Measurements from ENCODE around the gene MFRP.

Gene MFRP

DNA sequence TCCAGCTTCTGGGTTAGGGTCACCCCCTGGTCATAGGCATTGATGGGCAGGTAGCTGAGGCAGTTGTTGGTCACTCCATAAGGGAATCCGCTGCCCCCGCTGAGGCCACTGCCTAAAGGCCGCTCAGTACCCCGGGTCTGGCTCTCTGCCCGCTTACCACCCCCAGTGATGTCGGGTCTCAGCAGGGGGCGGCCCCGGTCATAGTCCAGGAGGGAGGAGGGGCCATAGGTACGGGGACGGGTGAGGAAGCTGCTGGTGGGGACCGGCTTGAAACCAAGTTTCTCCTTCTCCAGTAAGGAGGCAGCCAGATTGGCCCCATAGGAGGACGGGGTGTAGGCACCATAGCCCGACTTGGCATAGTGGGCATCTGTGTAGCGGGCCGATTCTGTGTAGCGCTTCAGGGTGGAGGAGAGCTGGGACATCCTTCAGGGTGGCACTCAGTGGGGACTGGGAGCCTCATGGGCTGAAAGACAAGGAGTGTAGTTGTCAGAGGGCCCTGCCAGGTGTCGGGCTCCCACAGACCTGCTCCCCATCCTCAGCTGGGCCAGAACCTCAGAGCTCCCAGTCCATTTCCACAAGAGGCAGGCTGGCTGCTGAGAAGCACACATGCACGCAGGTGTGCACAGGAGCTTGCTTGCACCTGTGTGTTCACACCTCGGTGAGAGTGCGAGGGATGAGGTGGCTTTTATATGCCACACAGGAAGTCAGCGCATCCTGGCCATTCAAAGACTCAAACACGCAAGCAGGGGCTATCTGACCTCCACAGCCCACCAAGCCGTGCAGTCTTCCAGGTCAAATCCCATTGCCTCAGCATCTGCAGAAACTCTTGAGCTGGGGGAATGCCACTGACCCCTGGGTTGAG is 26.8 kb upstream of the MFRP start:
- DNase-seq (ENCODE audit: low read depth in 2 of 2): no peak

DNA sequence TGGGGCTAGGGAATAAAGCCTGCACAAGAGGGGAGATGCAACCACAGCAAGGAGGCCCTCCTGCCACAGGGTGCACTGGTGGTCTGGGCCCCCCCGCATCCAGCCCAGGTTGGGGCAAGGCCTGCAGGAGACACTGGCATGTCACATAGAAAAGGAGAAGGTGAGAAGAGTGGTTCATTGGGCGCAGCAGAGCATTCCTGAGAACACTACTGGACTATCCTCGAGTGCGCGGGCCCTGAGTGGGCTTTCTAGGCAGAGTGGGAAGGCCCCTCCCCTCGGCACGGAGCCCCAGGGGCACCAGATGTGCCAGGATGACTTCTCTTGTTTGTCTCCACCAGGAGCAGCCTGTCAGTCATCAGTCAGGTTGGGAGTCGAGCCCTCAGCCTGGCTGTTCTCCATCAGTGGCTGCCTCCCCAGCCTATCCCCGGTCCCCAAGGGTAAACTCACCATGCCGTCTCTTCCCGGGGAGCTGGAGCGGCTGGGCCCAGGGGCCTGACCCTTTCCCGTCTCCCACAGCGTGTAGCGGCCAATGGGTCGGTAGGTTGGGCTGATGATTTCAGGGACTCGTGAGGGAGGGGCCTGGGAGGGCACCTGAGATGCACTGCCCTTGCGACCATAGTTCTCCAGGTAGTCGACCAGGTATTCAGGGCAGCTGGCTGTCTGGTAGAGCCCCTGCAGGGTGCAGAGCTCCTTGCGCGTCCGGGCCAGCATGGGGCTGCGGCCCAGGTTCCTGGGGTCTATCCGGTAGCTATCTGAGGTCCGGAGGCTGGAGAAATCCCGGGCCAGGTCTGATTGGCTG is 26.0 kb upstream of the MFRP start:
- no peak for DNase-seq (ENCODE audit: low read depth in 2 of 2)

DNA sequence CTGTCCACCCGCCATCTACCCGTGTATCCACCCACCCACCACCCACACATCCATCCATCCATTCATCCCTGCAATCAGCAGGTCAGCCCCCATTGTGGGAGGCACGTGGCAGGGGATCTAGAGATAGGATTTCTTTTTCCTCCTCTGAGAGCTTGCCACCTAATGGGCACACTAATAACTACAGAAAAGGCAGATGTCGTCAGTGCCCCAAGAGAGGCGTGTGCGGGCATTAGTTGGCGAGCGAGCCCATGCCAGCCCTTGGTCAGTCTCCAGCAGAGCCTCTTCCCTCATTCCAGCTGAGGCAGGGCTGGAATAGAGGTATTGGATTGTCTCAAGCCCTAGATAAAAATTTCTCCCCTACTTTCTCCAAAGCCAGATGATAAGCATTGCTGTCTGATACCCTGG is 25.3 kb upstream of the MFRP start:
- no peak for DNase-seq (ENCODE audit: low read depth in 2 of 2)

DNA sequence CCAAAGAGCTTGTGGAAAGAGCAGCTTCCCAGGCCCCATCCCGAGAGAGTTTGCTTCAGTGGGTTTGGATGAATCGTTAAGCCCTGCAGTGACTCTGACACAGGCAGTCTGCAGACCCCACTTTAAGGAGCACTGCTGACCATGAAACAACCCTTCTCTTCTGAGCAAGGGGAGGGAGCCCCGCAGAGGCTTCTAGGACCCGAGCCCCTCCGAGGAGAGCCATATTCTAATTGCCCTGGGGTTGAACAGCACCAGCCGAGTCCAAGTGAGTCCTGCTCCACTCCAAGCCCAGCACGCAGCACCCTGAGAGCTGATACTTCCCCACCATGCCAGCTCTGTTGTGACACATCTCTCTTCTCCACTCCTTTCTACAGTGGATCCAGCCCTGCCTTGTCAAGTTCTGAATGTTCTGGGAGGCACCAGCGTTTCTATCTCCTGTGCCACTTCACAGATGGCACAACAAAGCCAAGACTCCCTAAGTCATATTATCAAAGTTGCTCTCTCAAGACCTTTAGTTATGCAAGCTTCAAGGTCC is 24.6 kb upstream of the MFRP start:
- no peak for DNase-seq (ENCODE audit: low read depth in 2 of 2)

DNA sequence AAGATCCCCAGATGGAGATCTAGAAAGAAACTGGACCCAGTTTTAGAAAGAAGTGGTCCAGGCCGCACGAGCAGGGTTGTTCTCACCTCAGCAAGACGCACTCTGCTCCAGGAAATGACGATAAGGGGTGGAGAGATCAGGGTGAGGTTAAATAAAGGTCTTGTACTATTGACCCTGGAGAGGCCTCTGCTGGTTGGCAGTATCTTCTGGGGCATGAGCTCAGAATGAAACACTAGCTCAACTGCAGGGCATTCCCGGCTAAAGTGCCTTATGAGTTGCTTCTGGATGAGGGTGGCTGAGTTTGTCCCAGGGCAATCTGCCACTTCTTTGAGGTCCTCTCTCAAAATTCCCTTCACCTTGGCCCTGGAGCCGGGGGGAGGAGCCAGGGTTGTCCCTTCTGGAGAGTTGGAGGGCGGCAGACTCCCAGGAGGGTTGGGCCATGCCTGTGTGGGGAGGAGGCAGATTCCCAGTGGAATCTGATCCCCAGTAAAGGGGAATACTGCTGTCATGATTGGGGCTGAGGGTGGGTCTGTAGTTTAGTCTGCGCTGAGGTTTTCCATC is 24.1 kb upstream of the MFRP start:
- no peak for DNase-seq (ENCODE audit: low read depth in 2 of 2)

DNA sequence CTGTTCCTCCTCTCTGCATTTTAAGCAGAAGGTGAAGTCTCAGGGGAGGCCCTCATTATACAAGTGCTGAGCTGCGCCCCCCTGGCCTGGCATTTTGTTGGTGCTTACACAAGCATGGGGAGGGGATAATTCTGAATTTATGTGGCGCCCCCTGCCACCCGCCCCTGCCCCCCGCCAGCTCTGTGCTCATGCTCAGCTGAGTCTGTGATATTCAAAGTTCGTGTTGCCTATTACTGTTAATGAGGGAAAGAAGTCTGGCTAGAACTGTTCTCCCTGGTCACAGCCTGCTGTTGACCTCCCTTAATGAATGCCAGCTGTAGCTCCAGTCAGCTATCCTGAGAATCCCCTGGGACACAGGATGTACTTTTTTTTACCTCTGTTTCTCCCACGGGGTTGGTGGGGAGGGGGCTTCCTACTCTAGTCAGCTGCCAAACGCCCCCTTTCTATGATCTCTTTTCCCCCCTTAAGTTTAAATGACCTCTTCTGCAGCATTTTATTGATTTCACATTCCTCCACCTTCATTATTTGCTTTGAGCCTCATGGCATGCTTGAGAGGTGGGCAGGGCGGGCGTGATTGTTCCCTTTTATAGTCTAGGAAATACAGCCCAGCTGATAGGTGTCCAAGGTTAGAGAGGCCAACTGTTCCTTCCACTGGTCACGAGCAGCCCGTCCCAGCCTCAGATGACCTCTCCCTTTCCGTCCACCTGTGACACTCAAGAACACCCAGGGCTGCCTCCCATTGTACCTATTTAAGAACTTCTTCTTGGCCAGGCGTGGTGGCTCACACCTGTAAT is 22.8 kb upstream of the MFRP start:
- no peak for DNase-seq (ENCODE audit: low read depth in 2 of 2)

DNA sequence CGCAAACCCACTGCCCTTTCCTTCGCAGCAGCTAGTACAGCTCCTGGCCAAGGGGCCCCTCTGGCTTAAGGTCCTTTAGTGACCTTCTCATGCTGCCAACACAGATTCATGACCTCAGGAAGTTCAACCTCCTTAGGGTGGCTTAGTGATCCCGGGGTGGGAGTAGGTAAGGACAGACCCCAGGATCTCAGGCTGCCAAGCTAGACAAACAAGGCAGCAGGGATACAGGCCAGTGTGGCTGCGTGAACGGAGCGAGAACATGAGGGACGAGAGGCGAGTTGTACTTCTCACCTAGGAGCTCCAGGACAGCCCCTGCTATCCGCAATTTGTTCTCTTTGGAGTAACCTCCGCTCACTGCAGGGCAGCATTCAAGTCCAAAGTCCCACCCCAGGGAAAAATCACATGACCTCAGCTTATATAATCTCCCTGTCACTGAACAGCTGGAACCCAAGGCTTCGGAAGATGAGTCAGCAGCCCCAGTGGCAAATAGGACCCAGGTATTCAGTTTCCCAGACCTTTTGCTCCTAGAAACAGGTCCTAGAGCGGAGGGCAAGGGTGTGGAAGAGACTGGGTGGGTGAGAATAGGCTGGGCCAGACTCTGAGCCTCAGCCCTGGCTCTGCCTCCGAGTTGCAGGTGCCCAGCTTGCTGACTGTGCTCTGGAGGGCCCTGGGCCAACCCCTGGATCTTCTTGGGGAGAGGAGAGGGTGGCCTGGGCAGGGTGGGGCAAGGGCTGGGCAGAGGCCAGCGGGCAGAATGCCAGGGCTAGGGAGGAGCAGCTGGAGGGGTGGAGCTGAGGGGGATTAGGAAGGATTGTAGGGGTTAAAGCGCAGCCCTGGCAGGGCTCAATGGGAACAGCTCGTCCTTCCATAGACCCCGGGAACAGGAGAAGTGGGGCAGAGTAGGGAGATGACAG is 21.9 kb upstream of the MFRP start:
- no peak for DNase-seq (ENCODE audit: low read depth in 2 of 2)

DNA sequence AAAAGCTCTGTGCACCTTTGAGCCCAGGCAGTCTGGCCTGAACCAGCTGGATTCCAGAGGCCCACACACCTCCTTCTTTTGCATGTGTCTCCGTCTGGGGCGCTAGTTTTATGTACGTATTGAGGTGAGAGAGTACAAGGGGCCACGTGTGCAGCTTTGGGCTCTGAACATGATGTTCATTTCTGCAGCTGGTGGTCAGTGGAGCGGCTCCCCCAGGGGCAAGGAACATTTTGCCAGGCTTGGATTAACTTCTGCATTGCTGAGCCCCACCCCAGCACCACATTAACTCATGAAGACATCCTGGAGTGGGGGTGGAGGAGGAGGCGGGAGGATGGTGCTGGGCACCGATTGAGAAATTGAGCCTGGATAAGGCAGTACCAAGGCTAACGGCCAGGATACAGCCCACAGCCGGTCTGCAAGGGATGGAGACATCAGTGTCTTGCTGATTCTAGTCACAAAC is 21.2 kb upstream of the MFRP start:
- no peak for DNase-seq (ENCODE audit: low read depth in 2 of 2)

DNA sequence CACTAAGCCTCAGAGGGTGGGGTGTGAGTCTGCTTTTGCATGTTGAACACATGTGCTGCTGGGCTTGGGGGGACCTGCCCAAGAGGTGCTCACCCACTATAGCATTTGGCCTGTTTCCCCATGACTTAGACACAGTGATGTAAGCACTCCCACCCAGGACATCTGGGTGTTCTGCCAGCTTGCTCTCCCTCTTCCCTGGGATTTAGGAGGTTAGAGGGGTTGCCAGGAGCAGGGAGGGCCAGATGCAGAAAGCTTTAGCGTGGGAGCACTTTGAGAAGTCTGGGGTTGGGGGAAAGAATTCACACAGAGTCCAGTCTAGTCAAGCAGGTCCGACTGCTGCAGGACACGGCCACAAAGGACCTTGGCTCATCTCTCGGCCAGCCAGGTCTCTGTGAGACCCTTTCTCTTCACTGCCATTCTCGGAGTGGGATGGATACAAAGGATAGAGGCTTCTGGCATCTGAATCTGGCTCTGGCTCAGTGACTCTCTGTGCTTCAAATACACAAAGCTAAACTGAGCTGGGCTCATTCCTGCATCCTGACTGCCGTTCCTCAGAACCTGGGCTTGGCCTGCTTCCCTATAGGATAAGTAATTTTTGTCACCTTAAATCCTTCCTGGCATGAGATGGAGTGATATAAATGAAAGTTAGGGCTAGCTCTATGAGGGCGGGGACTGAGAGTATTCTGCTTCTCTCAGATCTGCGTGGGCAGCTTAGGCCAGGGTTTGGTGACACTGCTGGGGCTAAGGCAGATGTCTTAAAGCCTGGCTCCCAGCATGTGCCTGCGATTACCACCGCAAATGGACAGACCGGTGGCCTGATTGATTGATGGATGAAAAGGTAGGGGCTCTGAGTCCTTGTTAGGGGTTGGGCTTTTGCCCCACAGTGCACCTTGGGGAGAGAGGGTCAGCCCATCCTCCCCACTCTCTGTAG is 20.4 kb upstream of the MFRP start:
- no peak for DNase-seq (ENCODE audit: low read depth in 2 of 2)

DNA sequence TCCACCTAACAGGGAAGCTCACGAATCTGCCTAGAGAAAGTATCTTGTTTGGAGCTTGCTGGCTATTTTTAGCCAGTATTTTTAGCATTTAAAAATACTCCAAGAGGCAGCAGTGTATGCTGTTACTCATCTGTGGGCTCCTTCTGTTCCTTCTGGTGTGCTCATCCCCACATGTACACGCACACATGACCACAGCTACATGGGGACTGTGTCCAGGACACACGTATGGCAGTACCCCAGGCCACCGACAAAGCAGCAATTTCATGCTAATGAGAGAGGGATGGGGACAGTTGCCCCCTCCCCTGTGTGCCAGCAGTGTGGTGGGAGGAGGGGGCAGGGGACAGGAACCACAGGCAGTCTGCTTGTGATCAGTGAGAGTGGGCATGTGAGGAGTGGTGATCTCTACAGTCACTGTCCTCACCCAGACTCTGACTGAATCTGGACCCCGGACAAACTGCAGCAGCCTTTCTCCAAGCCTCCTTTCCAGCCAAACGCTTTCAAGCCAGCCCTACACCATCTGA is 18.6 kb upstream of the MFRP start:
- DNase-seq (ENCODE audit: low read depth in 2 of 2): no peak

DNA sequence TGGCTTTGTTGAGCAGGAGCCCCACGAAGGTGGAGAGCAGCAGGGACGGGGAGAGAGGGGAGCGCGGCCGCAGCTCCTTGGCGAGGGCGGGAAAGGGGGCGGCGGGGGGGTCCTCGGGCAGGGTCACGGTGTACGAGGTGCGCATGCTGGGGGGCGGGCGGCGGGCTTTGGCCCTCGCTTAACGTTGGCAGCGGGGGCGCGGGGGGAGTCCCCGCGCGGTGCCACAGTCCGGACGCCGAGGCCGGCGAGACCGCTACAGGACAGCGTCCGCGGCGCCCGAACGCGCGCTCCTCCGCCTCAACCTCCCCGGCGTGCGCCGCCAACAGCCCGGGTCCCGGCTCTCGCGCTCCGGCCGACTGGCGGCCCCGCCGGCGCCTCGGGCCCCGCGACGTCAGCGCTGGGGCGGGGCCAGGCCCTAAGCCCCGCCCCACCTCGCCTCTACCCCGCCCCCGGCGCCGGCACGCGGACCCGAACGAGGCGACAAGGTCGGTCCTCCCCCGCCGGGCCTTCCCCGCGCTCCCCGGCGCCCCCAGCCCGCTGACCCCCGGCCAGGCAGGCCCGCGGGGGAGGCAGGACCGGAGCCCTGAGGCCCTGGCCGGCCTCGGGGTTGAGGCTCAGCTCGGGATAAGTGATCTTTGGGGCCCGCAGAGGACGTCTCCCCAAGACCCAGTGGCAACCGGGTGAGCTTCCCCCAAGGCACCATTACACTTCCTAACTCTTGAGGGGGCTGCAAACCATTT is 17.5 kb upstream of the MFRP start:
- DNase-seq (ENCODE audit: low read depth in 2 of 2): peak; percentile 49 to 55

DNA sequence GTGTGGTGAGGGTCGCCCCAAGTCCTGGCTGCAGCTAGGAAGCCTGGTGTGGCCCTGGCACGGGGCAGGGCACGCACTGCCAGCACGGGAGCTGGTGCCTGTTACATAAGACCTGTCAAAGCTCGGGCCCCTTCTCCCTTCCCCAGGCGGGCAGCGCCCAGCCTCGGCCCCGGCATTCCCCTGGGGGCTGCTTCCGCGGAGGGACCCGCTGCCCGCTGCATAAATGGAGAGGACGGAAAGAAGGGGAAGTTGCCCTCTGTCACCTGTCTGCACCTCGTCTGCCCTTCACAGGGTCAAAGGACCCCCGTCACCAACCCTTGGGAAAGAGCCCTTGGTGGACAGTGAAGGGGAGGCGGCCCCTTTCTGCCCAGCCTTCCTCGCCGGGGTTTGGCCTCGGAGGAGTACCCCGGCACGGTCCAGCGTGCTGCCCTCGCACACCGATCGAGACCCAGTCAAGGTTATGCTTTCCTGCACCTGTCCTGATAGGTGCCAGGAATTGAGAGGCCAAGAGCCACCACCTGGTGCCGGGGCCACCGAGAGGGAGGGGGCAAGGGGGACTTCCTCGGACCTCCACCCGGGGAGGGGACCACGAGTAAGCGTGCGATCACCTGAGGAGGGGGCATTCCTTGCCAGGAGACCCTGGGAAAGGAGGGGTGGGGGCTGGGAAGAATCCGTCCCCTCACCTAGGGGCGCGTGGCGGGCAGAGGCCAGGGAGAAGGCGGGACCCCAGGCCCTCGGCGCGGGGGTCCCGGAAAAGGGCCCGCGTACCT is 16.8 kb upstream of the MFRP start:
- no peak for DNase-seq (ENCODE audit: low read depth in 2 of 2)

DNA sequence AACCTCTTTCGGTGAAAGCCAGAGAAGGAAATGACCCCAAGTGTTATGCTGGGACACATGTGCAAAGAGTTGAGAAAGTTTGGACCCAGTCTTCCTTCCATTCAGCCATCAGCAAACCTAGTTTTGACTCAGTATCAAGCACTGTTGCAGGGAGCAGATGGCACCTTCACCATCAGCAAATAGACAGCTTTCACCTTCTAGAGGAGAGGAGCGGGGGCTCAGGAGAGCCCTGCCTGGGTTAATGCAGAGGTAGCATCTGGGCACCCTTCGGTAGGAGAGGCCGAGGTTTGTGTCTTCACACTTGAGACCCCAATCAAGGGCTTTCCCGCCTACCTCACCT is 16.2 kb upstream of the MFRP start:
- DNase-seq (ENCODE audit: low read depth in 2 of 2): no peak

DNA sequence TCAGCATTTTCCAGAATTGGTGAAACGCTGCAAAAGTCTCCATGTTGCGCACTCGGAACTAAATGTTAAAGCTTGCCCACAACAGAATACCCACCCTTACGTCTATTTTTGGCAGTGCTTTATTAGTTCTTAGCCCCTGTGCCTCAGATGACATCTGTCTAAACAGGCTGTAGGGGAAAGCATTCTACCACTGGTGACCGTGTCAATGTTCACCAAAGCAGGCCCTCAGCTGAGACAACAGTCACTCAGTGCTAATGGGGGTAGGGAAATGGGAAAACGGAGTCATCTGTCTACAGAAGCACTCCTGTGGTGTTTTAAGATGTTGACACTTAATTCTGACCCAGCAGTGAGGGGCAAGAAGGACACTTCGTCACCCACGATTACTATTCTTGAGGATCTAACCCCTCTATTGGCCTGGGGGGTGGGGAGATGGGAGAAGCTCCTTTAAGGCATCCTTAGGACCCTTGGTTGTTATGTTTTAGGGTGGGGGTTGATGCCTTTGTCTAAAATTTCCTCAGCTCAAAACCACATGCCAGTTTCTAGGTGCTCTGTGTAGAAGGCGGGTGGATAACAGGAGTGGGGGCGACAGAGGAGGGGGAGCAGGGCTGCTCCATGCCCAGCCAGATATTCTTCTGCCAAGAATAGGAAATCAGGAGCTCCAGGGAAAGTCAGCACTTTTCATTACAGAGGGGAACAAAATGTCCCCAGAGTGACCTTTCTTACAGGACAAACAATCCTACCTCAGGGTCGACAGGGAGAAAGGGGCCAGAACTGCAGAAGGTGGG is 15.6 kb upstream of the MFRP start:
- no peak for DNase-seq (ENCODE audit: low read depth in 2 of 2)

DNA sequence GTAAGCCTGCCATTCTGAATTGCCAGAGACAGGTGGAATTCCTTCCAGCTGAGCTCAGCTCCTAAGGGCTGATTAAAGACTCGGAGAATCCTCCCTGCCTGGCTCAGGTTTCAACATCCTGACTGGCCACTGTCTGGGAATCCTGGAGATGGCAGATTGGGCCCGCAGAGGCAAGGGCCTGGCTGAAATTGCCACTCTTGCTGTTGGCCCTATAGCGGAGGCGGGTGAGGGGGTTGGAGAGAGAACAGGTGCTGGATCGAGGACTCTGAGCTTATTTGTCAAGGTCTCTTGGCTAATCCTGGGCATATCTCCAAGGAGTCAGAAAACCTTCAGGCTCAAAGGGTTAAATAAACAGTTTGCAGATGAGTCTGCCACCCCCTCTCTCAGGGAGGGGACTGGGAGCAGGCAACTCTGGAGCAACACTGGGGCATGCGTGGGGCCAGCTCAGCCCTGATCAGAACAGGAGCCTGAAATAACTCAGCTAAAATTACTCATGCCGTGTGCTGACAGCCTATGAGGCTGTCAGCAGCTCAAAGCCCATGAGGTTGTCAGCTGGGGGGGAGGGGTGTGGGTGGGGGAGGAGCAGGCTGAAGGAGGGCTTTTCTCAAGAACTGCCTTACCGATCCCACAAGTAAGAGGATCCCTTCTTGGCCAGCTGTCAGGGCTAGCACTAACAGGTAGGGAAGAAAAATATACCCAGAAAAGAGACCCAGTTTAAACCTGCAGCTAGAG is 14.7 kb upstream of the MFRP start:
- DNase-seq (ENCODE audit: low read depth in 2 of 2): peak in 1 of 2 donors; percentile 22
